ENCODE data around the gene UBE2H. TPM values are rescaled to one million over a fixed set of nuclear protein-coding genes. Genes with fewer than 3 reads are reported as not detected.
A peak's percentile ranks its signal among the peaks of the same experiment; 100 is the strongest.
"Not testable (repeated sequence)": the region's sequence is repeated elsewhere in the genome, so short reads cannot be mapped to it uniquely, and the experiment has no call there.

Gene UBE2H
- total RNA-seq, 1 donor from 2014 or later = 92.3 TPM

DNA sequence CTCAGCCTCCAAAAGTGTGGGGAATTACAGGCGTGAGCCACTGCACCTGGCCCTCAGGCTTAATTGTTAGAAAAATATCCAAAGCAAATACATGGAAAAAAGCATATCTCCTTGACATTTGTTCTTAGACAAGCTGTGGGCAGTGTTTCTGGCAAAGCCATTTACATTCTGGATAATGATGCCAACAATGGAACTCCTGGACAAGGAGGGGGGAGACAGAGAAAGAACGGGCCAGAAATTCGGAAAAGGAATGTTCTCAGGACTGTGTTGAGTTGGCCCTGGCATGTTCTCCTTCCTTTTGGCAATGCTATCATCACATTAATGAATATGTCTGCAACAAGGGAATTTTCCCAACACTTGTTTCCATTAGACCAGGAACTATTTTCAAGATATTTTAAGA lies 88.7 kb downstream of the UBE2H start:
- no peak overlapping the region for H3K4me3 Mint-ChIP-seq (ENCODE audit: unreplicated experiment)
- peaks cover 4% of the 10 kb centered on the region for H3K27me3 Mint-ChIP-seq (ENCODE audit: unreplicated experiment)
- H3K9me3 Mint-ChIP-seq (ENCODE audit: unreplicated experiment) = no peaks in the 10 kb centered on the region
- no peak overlapping the region for H3K27ac Mint-ChIP-seq (ENCODE audit: unreplicated experiment)
- H3K36me3 Mint-ChIP-seq (ENCODE audit: low read depth, unreplicated experiment) = peaks cover 9% of the 10 kb centered on the region
- peaks cover 16% of the 10 kb centered on the region for H3K4me1 Mint-ChIP-seq (ENCODE audit: unreplicated experiment)
- DNase-seq (ENCODE audit: low spot score) = no peak
- TF ChIP-seq, protein P1, sequence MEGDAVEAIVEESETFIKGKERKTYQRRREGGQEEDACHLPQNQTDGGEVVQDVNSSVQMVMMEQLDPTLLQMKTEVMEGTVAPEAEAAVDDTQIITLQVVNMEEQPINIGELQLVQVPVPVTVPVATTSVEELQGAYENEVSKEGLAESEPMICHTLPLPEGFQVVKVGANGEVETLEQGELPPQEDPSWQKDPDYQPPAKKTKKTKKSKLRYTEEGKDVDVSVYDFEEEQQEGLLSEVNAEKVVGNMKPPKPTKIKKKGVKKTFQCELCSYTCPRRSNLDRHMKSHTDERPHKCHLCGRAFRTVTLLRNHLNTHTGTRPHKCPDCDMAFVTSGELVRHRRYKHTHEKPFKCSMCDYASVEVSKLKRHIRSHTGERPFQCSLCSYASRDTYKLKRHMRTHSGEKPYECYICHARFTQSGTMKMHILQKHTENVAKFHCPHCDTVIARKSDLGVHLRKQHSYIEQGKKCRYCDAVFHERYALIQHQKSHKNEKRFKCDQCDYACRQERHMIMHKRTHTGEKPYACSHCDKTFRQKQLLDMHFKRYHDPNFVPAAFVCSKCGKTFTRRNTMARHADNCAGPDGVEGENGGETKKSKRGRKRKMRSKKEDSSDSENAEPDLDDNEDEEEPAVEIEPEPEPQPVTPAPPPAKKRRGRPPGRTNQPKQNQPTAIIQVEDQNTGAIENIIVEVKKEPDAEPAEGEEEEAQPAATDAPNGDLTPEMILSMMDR (IDR thresholded peaks at IDR 0.05; ENCODE audit: unreplicated experiment) = no peak

DNA sequence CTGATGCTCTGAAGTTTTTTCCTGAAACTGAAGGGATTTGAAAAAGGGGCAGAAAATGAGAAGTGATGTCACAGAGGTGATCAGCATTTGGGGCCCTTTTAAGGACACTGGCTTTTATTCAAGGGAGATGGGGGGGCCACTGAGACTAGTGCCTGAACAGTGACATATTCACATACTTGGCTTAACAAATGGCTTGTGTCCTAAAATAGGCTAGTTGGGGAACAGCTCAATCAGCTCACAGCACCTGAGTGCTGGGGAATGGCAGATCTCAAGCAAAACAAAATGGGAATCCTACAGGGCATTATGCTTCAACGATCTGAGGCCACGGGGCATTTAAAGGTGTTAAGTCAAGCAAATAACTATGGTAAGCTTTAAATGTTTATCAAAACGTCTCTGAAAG lies 90.1 kb downstream of the UBE2H start:
- TF ChIP-seq, protein P1 (IDR thresholded peaks at IDR 0.05; ENCODE audit: unreplicated experiment) = no peak
- Mint-ChIP-seq H3K9me3 (ENCODE audit: unreplicated experiment) (no peaks in the 10 kb centered on the region), H3K4me1 (ENCODE audit: unreplicated experiment) (peaks cover 16% of the 10 kb centered on the region), H3K27me3 (ENCODE audit: unreplicated experiment) (peaks cover 3% of the 10 kb centered on the region), H3K27ac (ENCODE audit: unreplicated experiment) (peak overlapping the region; percentile 10), H3K36me3 (ENCODE audit: low read depth, unreplicated experiment) (peaks cover 4% of the 10 kb centered on the region), H3K4me3 (ENCODE audit: unreplicated experiment) (no peak overlapping the region)
- DNase-seq (ENCODE audit: low spot score) = no peak

DNA sequence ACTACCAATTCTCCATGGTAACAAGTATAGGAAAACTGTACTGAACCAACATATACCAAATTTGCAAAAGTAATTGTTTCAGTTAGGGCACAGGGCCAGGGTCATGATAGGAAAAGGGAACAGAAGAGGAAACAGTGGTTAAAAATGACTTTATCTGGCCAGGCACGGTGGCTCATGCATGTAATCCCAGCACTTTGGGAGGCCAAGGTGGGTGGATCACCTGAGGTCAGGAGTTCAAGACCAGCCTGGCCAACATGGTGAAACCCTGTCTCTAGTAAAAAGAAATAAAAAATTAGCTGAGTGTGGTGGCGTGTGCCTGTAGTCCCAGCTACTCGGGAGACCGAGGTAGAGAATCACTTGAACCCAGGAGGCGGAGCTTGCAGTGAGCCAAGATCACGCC lies 92.0 kb downstream of the UBE2H start:
- not testable (repeated sequence) for H3K9me3 Mint-ChIP-seq (ENCODE audit: unreplicated experiment); H3K27ac Mint-ChIP-seq (ENCODE audit: unreplicated experiment); H3K27me3 Mint-ChIP-seq (ENCODE audit: unreplicated experiment); DNase-seq (ENCODE audit: low spot score); H3K4me3 Mint-ChIP-seq (ENCODE audit: unreplicated experiment); H3K36me3 Mint-ChIP-seq (ENCODE audit: low read depth, unreplicated experiment)
- peaks cover 16% of the 10 kb centered on the region for H3K4me1 Mint-ChIP-seq (ENCODE audit: unreplicated experiment)

DNA sequence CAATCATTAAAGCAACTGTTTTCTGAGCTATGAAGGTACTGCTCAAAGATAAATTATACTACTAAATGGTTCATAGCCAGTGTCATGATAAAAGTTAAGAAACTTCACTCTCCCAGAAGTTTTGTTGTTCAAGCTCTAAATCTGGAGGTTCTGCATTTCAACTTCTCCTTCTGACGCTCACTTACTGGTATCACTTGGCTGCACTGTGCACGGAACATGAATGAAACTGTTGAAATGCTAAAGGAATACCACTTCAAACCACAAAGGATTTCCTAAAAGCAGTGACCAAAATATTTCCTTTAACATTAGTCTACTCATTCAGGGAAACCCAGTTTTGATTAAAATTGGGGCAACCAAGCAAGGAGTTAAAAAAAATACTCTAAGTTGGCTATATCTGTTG lies 93.6 kb downstream of the UBE2H start:
- no peak for DNase-seq (ENCODE audit: low spot score)
- Mint-ChIP-seq H3K36me3 (ENCODE audit: low read depth, unreplicated experiment) (peaks cover 13% of the 10 kb centered on the region), H3K27me3 (ENCODE audit: unreplicated experiment) (peaks cover 3% of the 10 kb centered on the region), H3K27ac (ENCODE audit: unreplicated experiment) (no peak overlapping the region), H3K9me3 (ENCODE audit: unreplicated experiment) (no peaks in the 10 kb centered on the region), H3K4me3 (ENCODE audit: unreplicated experiment) (no peak overlapping the region), H3K4me1 (ENCODE audit: unreplicated experiment) (peaks cover 20% of the 10 kb centered on the region)
- TF ChIP-seq, protein P1 (IDR thresholded peaks at IDR 0.05; ENCODE audit: unreplicated experiment) = no peak

DNA sequence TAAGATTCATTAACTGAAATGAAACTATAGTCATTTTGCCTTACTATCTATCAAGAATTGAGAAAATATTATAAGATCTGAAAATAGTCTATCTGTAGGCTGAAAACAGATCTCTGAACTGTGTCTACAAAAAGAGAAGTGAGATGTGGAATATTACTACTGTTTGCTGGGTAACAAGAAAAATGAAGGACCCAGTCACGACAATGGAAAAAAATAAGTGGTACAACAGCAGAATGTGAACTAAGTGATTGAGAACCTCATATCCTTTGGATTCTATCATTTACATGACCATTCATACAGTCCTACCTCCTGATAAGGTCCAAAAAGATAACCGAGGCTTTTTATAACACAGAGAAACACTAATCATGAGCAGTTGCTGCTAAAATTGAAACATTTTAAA lies 94.3 kb downstream of the UBE2H start:
- Mint-ChIP-seq H3K27ac (ENCODE audit: unreplicated experiment) (no peak overlapping the region), H3K4me1 (ENCODE audit: unreplicated experiment) (peaks cover 27% of the 10 kb centered on the region), H3K36me3 (ENCODE audit: low read depth, unreplicated experiment) (peaks cover 13% of the 10 kb centered on the region), H3K9me3 (ENCODE audit: unreplicated experiment) (no peaks in the 10 kb centered on the region), H3K27me3 (ENCODE audit: unreplicated experiment) (peaks cover 3% of the 10 kb centered on the region), H3K4me3 (ENCODE audit: unreplicated experiment) (no peak overlapping the region)
- no peak for DNase-seq (ENCODE audit: low spot score)
- TF ChIP-seq, protein P1 (IDR thresholded peaks at IDR 0.05; ENCODE audit: unreplicated experiment) = no peak

DNA sequence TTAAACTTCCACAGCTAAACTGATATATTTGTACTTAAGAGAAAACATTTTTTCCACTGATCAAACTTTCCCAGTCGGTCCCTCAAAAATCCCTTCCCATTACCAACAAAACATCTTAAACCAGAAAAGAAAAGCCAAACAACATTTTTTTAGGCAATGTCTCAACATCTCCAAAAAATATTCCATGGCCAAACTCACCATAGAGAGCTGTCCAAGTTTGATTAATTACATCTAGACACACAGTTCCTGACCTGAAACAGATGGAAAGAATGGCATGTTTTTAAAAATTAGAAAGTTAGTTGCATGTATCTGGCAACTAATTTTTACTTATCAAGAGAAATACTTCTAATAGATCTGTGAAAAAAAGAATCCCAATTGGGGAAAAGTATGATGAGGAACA lies 95.4 kb downstream of the UBE2H start:
- DNase-seq (ENCODE audit: low spot score) = no peak
- no peak overlapping the region for H3K4me3 Mint-ChIP-seq (ENCODE audit: unreplicated experiment)
- no peaks in the 10 kb centered on the region for H3K9me3 Mint-ChIP-seq (ENCODE audit: unreplicated experiment)
- H3K4me1 Mint-ChIP-seq (ENCODE audit: unreplicated experiment) = peaks cover 27% of the 10 kb centered on the region
- no peak overlapping the region for H3K27ac Mint-ChIP-seq (ENCODE audit: unreplicated experiment)
- peaks cover 3% of the 10 kb centered on the region for H3K27me3 Mint-ChIP-seq (ENCODE audit: unreplicated experiment)
- TF ChIP-seq, protein P1 (IDR thresholded peaks at IDR 0.05; ENCODE audit: unreplicated experiment) = no peak
- H3K36me3 Mint-ChIP-seq (ENCODE audit: low read depth, unreplicated experiment) = peaks cover 13% of the 10 kb centered on the region

Data from endothelial cell (in vitro differentiated cells).